Astrocyte of the spinal cord (primary cell): ENCODE measurements around the gene CDKN2B-AS1.
A peak's percentile ranks its signal among the peaks of the same experiment; 100 is the strongest.

Experiments
- DNase-seq: peaks from one replicate; pipeline ENCODE4 v3.0.0; 2011; ENCODE audit warnings: low read depth, low spot score
- H3K4me3 ChIP-seq: 2 replicates; pipeline ENCODE4 v1.5.1; 2011; ENCODE audit warnings: low read depth, mild to moderate bottlenecking, low read length, moderate library complexity
- in situ Hi-C: cut with HindIII; loops from 2 replicates; pipeline ENCODE4 v1.10.0; 2017; ENCODE audit warnings: low sequenced_read_pairs
- TF ChIP-seq, protein P1 (sequence below): IDR thresholded peaks from 2 replicates; pipeline ENCODE4 v1.5.1; 2012; ENCODE audit warnings: low read depth, mild to moderate bottlenecking, low read length, inconsistent platforms

CDKN2B-AS1 gene

GRCh38 chr9:21966140-21966851, 28.3 kb upstream of the CDKN2B-AS1 start:
- DNase-seq = no peak
- in situ Hi-C loops = no loop called here

GRCh38 chr9:21967169-21967568, 27.4 kb upstream of the CDKN2B-AS1 start:
- TF ChIP-seq, protein P1, sequence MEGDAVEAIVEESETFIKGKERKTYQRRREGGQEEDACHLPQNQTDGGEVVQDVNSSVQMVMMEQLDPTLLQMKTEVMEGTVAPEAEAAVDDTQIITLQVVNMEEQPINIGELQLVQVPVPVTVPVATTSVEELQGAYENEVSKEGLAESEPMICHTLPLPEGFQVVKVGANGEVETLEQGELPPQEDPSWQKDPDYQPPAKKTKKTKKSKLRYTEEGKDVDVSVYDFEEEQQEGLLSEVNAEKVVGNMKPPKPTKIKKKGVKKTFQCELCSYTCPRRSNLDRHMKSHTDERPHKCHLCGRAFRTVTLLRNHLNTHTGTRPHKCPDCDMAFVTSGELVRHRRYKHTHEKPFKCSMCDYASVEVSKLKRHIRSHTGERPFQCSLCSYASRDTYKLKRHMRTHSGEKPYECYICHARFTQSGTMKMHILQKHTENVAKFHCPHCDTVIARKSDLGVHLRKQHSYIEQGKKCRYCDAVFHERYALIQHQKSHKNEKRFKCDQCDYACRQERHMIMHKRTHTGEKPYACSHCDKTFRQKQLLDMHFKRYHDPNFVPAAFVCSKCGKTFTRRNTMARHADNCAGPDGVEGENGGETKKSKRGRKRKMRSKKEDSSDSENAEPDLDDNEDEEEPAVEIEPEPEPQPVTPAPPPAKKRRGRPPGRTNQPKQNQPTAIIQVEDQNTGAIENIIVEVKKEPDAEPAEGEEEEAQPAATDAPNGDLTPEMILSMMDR = no peak

More at GRCh38 chr9:21966140-21966851, 28.3 kb upstream of the CDKN2B-AS1 start:
- no peak overlapping the region for H3K4me3 ChIP-seq
- TF ChIP-seq, protein P1 = no peak

DNA sequence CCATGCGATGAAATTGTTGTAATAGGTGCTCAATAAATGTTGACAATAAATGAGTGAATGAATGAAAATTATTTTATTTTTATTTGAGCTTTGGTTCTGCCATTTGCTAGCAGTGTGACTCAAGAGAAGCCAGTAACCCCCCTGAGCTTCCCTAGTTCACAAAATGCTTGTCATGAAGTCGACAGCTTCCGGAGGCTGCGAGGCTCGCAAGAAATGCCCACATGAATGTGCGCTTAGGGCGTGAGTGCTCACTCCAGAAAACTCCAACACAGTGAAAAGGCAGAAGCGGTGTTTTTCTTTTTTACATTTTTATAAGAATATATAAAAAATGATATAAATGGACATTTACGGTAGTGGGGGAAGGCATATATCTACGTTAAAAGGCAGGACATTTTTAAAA, 26.9 kb upstream of the CDKN2B-AS1 start:
- no peak for DNase-seq
- no peak overlapping the region for H3K4me3 ChIP-seq
- in situ Hi-C loops = no loop called here
- TF ChIP-seq, protein P1 = no peak

More at GRCh38 chr9:21967169-21967568, 27.4 kb upstream of the CDKN2B-AS1 start:
- H3K4me3 ChIP-seq = no peak overlapping the region
- no peak for DNase-seq
- in situ Hi-C loops = no loop called here

DNA sequence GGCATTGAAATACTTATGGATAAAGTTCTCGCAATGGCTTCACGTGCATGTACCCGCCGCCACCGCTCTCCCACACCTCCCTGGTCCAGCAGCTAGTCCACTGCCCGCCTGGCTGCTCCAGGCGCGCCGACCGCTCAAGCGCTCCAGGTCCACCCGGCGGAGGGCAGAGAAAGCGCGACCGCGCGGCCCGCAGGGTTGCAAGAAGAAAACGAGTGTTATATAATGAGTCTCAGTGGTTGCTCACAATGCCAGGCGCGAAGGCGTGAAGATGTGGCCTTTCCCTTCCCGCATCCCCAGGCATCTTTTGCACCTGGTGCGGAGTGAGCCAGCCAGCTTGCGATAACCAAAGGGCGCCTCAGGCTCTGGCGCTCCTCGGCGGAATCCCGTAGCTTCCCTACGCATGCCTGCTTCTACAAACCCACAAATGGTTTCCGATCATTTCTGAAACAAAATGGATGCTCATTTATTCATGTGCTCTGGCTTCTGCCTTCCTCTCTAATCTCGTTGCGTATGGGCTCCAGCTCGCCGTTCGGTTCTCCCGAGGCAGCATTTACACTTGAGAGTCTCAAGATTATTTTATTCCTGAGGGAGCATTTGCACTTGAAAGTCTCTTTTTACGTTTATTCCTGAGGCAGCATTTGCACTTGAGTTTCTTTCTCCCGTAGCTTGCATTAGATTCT, 26.1 kb upstream of the CDKN2B-AS1 start:
- DNase-seq = peak; percentile 51
- TF ChIP-seq, protein P1 = no peak
- in situ Hi-C loops = no loop called here
- no peak overlapping the region for H3K4me3 ChIP-seq

DNA sequence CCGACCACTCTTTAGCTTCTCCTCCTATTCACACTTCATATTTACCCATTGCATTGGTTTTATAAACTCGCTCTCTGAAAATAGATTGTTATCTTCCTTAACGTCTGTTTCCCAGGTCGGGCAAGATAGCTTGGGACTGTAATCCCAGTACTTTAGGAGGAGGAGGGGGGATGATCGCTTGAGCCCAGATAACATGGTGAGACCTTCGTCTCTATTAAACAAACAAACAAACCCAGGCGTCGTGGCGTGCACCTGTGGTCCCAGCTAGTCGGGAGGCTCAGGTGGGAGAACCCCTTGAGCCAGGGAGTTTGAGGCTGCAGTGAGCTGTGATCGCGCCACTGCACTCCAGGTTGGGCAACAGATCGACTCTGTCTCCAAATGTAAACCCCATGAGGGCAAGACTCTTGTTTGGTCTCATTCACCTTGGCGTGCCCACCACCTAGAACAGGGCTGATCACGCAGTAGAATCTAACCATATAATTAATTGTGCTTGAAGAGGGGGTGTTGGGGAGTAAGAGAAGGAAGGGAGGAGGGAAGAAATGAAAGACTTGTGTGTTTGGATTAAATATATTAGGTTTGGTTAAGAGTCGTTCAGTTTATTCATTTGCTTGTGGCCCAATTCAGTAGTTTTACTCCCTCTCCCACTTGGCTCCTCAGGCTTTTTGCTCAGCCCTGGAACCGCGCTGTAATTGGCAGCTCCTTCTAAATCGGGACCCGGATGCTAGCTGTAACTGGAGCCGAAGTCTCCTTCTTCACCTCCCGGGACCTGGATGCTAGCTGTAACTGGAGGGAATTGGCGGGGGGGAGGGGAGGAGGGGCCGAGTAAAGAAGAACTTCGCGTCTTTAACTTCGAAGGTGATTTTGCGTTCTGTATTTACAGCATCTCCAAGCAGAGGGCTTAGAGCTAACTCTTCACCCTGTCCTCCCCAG, 25.3 kb upstream of the CDKN2B-AS1 start:
- in situ Hi-C loops = no loop called here
- TF ChIP-seq, protein P1 = no peak
- no peak overlapping the region for H3K4me3 ChIP-seq
- peak; percentile 45 for DNase-seq

GRCh38 chr9:21969951-21970799, 24.4 kb upstream of the CDKN2B-AS1 start:
- H3K4me3 ChIP-seq = no peak overlapping the region
- no peak for DNase-seq
- TF ChIP-seq, protein P1 = no peak
- in situ Hi-C loops = no loop called here
